Measurements from ENCODE around the gene MYO5C. TPM values are rescaled to one million over a fixed set of nuclear protein-coding genes. Genes with fewer than 3 reads are reported as not detected.
"Not testable (repeated sequence)": the region's sequence is repeated elsewhere in the genome, so short reads cannot be mapped to it uniquely, and the experiment has no call there.

MYO5C gene
- total RNA-seq, 1 experiment from 2014 or later, result 28.2 TPM

- Histone ChIP-seq H3K9me3 (ENCODE audit: control insufficient read depth, insufficient read depth, low read depth, low read length) (no peaks in the 10 kb centered on the region), H3K4me1 (ENCODE audit: control insufficient read depth, insufficient read depth, low read length) (peaks cover 41% of the 10 kb centered on the region), H3K36me3 (ENCODE audit: control insufficient read depth, insufficient read depth, low read length) (no peaks in the 10 kb centered on the region), H3K27ac (ENCODE audit: low read length) (peak overlapping the region; percentile 92; the same call in 1 of the 2 replicates), H3K4me3 (ENCODE audit: low read depth in 2 of 2, low read length in 2 of 2) (no peak overlapping the region), H3K27me3 (ENCODE audit: control insufficient read depth, insufficient read depth, low read length) (no peaks in the 10 kb centered on the region)
- DNase-seq (ENCODE audit: low read depth, low spot score) (no peak), ATAC-seq (no peak)
- in situ Hi-C loops (cut with HindIII; ENCODE audit: low pct_unique_long_range_greater_than_20kb, low sequenced_read_pairs), result no loop called here
- ChIA-PET CTCF (no interaction called here), POLR2A (no interaction called here)
- no TSS peak for BruUV-seq (replicated peaks)
- TF ChIP-seq TCF7L2 (IDR thresholded peaks at IDR 0.05; ENCODE audit: low read depth, low read length), result no peak
- intact Hi-C loops (cut with micrococcal nuclease; ENCODE audit: unreplicated experiment), result no loop called here
Observed at GRCh38 chr15:52287114-52287513, 8.5 kb downstream of the MYO5C start.

- not testable (repeated sequence) for BruUV-seq (replicated peaks); ATAC-seq; H3K9me3 ChIP-seq (ENCODE audit: control insufficient read depth, insufficient read depth, low read depth, low read length)
Observed at GRCh38 chr15:52285941-52286340, 9.7 kb downstream of the MYO5C start.

GRCh38 chr15:52284164-52284563 is 11.4 kb downstream of the MYO5C start:
- TF ChIP-seq CTCF (IDR thresholded peaks at IDR 0.05) (no peak), SIN3A (IDR thresholded peaks at IDR 0.05; ENCODE audit: borderline replicate concordance, insufficient read depth, low read depth, low read length) (no peak), POLR2AphosphoS5 (IDR thresholded peaks at IDR 0.05; ENCODE audit: low read depth, low read length) (no peak), REST (IDR thresholded peaks at IDR 0.05; ENCODE audit: insufficient read depth in 1 of 2, low read depth in 2 of 2, low read length in 1 of 2) (no peak), TCF7L2 (IDR thresholded peaks at IDR 0.05; ENCODE audit: low read depth, low read length) (no peak)
- Histone ChIP-seq H3K27me3 (ENCODE audit: control insufficient read depth, insufficient read depth, low read length) (no peaks in the 10 kb centered on the region), H3K4me1 (ENCODE audit: control insufficient read depth, insufficient read depth, low read length) (peaks cover 27% of the 10 kb centered on the region), H3K4me3 (ENCODE audit: low read depth in 2 of 2, low read length in 2 of 2) (no peak overlapping the region), H3K9me3 (ENCODE audit: control insufficient read depth, insufficient read depth, low read depth, low read length) (no peaks in the 10 kb centered on the region), H3K36me3 (ENCODE audit: control insufficient read depth, insufficient read depth, low read length) (no peaks in the 10 kb centered on the region), H3K27ac (ENCODE audit: low read length) (no peak overlapping the region)
- DNase-seq (ENCODE audit: low read depth, low spot score), result no peak
- POLR2A ChIA-PET, result no interaction called here
- intact Hi-C loops (cut with micrococcal nuclease; ENCODE audit: unreplicated experiment) (no loop called here), in situ Hi-C loops (cut with HindIII; ENCODE audit: low pct_unique_long_range_greater_than_20kb, low sequenced_read_pairs) (no loop called here)
- no TSS peak for BruUV-seq (replicated peaks)
- ATAC-seq, result no peak
- CTCF ChIA-PET, result interaction anchor here (0.7 kb wide), 1 partner anchor 22 kb away, joined by 4 read pairs; no protein-coding TSS in a partner anchor

More at GRCh38 chr15:52285941-52286340, 9.7 kb downstream of the MYO5C start:
- H3K27me3 ChIP-seq (ENCODE audit: control insufficient read depth, insufficient read depth, low read length); H3K27ac ChIP-seq (ENCODE audit: low read length); DNase-seq (ENCODE audit: low read depth, low spot score); in situ Hi-C loops (cut with HindIII; ENCODE audit: low pct_unique_long_range_greater_than_20kb, low sequenced_read_pairs); intact Hi-C loops (cut with micrococcal nuclease; ENCODE audit: unreplicated experiment); H3K36me3 ChIP-seq (ENCODE audit: control insufficient read depth, insufficient read depth, low read length); H3K4me3 ChIP-seq (ENCODE audit: low read depth in 2 of 2, low read length in 2 of 2); CTCF ChIA-PET; POLR2A ChIA-PET: not testable (repeated sequence)
- peaks cover 40% of the 10 kb centered on the region for H3K4me1 ChIP-seq (ENCODE audit: control insufficient read depth, insufficient read depth, low read length)

Data from Panc1 (cell line).